ENCODE results near the gene OR10Z1.

The OR10Z1 gene, protein sequence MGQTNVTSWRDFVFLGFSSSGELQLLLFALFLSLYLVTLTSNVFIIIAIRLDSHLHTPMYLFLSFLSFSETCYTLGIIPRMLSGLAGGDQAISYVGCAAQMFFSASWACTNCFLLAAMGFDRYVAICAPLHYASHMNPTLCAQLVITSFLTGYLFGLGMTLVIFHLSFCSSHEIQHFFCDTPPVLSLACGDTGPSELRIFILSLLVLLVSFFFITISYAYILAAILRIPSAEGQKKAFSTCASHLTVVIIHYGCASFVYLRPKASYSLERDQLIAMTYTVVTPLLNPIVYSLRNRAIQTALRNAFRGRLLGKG

DNA sequence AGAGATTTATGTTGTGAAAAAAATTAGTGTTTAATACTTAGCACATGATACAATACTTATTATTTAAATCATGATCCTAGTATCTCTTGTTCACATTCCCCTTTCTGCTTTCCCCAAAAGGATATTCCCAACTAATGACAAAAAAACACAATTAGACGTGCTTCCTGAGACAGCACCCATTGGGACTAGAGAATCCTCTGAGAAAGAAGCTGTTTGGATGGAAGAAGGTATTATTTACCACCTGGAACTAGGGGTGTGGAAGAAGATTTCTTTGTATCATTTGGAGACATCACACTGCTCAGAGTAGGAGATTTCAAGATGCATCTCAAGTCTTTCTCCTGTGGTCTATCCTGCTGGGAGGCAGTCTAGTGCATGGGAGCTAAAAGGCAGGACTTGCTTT is at the start of gene OR10Z1:
TSS of gene OR10Z1 (plus strand) at position 301 of the 400 bp plus-strand sequence. CDS start 1,171 bp downstream, outside the sequence.
- Mint-ChIP-seq H3K4me1 (peaks cover 12% of the 10 kb centered on the region), H3K27ac (ENCODE audit: low read depth) (no peak within 1 kb of the TSS), H3K27me3 (peaks cover under 1% of the 10 kb centered on the region), H3K9me3 (peaks cover under 1% of the 10 kb centered on the region), H3K4me3 (no peak within 1 kb of the TSS), H3K36me3 (ENCODE audit: insufficient read depth) (no peaks in the 10 kb centered on the region)
- no peak for DNase-seq (ENCODE audit: low spot score in 2 of 2)
- no peak for ATAC-seq (replicated peaks; ENCODE audit: extremely low read depth, poor library complexity, severe bottlenecking)

DNA sequence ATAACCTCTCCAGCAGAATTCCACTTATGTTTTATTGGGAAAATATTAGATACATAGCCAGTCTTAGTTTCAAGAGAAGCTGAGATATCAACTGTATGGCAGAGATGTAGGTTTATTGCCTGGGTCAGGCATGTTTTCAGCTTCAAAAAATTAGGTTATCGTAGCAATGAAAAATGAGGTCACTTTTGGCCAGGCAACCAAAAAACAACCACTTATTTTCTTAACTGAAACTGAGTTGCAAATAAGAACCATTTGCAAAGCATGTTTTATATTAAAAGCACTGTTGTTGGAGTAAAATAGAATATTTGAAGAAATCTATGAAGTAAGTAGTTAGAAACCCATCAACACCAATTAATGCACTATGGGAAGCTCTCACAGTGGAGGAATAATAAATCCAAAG is 45.4 kb upstream of the OR10Z1 start:
- Mint-ChIP-seq H3K4me3 (no peak overlapping the region), H3K9me3 (no peaks in the 10 kb centered on the region), H3K27me3 (peaks cover 65% of the 10 kb centered on the region), H3K36me3 (ENCODE audit: insufficient read depth) (no peaks in the 10 kb centered on the region), H3K4me1 (no peaks in the 10 kb centered on the region), H3K27ac (ENCODE audit: low read depth) (no peak overlapping the region)
- ATAC-seq (replicated peaks; ENCODE audit: extremely low read depth, poor library complexity, severe bottlenecking) (no peak), DNase-seq (ENCODE audit: low spot score in 2 of 2) (no peak)

DNA sequence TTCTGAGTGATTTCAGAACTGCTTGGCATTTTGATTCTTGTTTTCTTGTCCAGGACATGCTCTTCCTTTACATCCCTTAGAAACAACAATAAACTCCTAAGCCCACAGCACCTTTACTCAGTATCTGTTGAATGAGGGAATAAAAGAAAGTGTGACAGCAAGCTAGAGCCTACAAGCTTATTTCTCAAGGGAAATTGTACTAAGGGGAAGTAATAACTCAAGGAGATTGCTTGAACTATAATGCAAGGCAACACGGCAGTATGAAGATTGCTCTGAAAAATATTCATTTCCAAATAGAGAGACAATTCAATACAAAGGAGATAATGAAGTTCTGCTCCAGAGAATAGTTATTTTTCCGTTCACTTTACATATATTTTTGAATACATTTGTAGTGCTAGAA is 41.2 kb upstream of the OR10Z1 start:
- H3K9me3 Mint-ChIP-seq = no peaks in the 10 kb centered on the region
- no peaks in the 10 kb centered on the region for H3K36me3 Mint-ChIP-seq (ENCODE audit: insufficient read depth)
- ATAC-seq (replicated peaks; ENCODE audit: extremely low read depth, poor library complexity, severe bottlenecking) = no peak
- no peak overlapping the region for H3K27ac Mint-ChIP-seq (ENCODE audit: low read depth)
- no peak for DNase-seq (ENCODE audit: low spot score in 2 of 2)
- no peaks in the 10 kb centered on the region for H3K4me1 Mint-ChIP-seq
- no peak overlapping the region for H3K4me3 Mint-ChIP-seq
- H3K27me3 Mint-ChIP-seq = peaks cover 76% of the 10 kb centered on the region

DNA sequence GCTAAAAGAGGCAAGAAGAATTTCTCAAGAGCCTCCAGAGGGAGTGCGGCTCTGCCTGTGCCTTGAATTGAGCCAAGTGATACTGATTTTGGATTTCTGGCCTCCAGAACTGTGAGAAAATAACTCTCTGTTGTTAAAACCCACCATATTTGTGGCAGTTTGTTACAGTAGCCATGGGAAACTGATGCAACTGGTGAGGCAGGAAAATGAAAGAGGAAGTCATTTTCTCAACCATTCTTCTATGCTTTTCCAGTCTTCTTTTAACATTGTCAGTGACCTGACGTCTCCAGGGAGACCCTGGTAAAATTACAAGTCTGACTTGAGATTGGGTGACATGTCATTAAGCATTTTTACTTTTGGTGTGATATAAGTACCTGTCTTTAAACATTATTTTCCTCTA is 40.5 kb upstream of the OR10Z1 start:
- Mint-ChIP-seq H3K4me3 (no peak overlapping the region), H3K27ac (ENCODE audit: low read depth) (no peak overlapping the region), H3K36me3 (ENCODE audit: insufficient read depth) (no peaks in the 10 kb centered on the region), H3K9me3 (no peaks in the 10 kb centered on the region), H3K4me1 (no peaks in the 10 kb centered on the region), H3K27me3 (peaks cover 70% of the 10 kb centered on the region)
- DNase-seq (ENCODE audit: low spot score in 2 of 2) = no peak
- no peak for ATAC-seq (replicated peaks; ENCODE audit: extremely low read depth, poor library complexity, severe bottlenecking)

DNA sequence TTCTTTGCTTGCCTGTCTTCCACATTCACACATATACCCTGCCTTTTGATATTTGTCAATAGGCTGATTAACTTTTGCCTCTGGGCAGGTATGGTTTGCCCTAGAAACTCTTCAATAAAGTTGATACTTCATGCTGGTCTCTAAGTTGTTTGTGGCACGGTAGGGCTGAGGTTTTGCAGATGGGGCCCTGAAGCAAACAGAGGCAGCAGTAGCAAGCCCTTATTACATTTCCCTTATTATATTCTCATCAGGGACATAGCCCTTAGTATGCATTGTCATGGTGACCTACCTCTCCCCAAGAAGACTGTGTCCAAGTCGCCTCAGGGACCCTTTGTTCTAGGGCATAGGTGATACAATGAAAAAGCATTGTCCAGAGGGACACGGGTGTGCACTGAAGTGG is 34.6 kb upstream of the OR10Z1 start, which contains the start of gene OR6P1:
TSS of gene OR6P1 (minus strand) at position 101 of the 400 bp plus-strand sequence. CDS start 6,976 bp downstream, outside the sequence.
- Mint-ChIP-seq H3K4me1 (no peaks in the 10 kb centered on the region), H3K27ac (ENCODE audit: low read depth) (no peak within 1 kb of the TSS), H3K27me3 (peaks cover 55% of the 10 kb centered on the region), H3K9me3 (no peaks in the 10 kb centered on the region), H3K36me3 (ENCODE audit: insufficient read depth) (no peaks in the 10 kb centered on the region), H3K4me3 (no peak within 1 kb of the TSS)
- ATAC-seq (replicated peaks; ENCODE audit: extremely low read depth, poor library complexity, severe bottlenecking) (no peak), DNase-seq (ENCODE audit: low spot score in 2 of 2) (no peak)

DNA sequence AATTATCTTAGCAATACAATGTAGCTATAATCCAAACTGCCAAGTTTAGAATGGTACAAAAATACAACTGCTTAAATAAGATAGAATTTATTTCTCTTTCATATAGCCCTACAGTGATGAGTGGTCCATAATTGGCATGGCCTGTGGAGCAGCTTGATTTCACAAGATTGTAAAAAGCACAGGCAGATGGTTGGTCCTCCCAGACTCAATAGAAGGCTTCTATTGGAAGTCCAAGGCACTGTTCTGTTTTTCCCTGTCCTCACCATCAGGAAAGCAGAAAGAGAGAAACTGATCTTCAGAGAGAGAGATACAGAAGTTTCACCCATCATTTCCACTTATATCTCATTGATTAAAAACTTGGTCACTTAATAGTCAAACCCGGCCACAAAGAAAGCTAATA is 32.8 kb upstream of the OR10Z1 start:
- Mint-ChIP-seq H3K4me3 (no peak overlapping the region), H3K36me3 (ENCODE audit: insufficient read depth) (no peaks in the 10 kb centered on the region), H3K27me3 (peaks cover 48% of the 10 kb centered on the region), H3K27ac (ENCODE audit: low read depth) (no peak overlapping the region), H3K9me3 (no peaks in the 10 kb centered on the region), H3K4me1 (no peaks in the 10 kb centered on the region)
- no peak for DNase-seq (ENCODE audit: low spot score in 2 of 2)
- no peak for ATAC-seq (replicated peaks; ENCODE audit: extremely low read depth, poor library complexity, severe bottlenecking)

DNA sequence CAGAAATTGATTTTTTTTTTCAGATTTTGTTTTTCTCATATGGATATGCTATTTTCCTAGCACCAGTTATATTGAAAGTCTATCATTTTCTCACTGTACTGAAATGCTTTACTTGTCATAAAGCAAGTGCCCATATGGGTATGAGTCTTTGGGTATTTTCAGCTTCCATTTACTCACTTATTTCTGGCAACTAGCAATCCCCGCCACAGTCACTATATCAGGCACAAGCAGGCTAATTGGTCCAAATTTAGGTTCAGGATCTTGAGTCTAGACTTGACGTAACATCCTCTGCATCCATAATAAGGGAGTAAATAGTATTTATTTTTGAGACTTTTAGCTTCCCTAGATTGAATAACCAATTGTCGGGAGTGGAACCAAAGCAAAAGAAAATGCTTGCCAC is 27.5 kb upstream of the OR10Z1 start:
- Mint-ChIP-seq H3K4me1 (no peaks in the 10 kb centered on the region), H3K9me3 (no peaks in the 10 kb centered on the region), H3K27ac (ENCODE audit: low read depth) (no peak overlapping the region), H3K27me3 (peaks cover 54% of the 10 kb centered on the region), H3K36me3 (ENCODE audit: insufficient read depth) (no peaks in the 10 kb centered on the region), H3K4me3 (no peak overlapping the region)
- DNase-seq (ENCODE audit: low spot score in 2 of 2) (no peak), ATAC-seq (replicated peaks; ENCODE audit: extremely low read depth, poor library complexity, severe bottlenecking) (no peak)

DNA sequence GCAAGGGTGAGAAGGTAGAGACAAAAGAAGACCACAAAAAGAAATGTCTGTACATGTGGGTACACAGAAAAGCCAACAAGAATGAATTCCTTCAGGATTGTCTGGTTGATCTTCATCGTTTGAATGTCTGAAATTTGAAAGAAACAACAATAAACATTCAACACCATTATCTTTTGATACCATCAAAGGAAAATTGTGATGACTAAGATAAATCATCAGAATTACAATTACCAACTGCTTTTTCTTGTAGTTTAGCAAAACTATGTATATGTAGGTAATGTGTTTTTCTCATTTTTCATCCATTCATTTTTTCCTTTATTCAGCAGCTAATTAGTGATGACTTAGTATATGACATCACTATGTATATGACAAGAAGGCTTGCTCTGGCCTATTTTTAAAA is 25.3 kb upstream of the OR10Z1 start, which contains the start of gene OR10X1:
TSS of gene OR10X1 (minus strand) at position 167 of the 400 bp plus-strand sequence. CDS start at position 167, 0 bp downstream.
- ATAC-seq (replicated peaks; ENCODE audit: extremely low read depth, poor library complexity, severe bottlenecking) (no peak), DNase-seq (ENCODE audit: low spot score in 2 of 2) (no peak)
- Mint-ChIP-seq H3K27me3 (peaks cover 60% of the 10 kb centered on the region), H3K36me3 (ENCODE audit: insufficient read depth) (no peaks in the 10 kb centered on the region), H3K4me3 (no peak within 1 kb of the TSS), H3K9me3 (no peaks in the 10 kb centered on the region), H3K4me1 (no peaks in the 10 kb centered on the region), H3K27ac (ENCODE audit: low read depth) (no peak within 1 kb of the TSS)

DNA sequence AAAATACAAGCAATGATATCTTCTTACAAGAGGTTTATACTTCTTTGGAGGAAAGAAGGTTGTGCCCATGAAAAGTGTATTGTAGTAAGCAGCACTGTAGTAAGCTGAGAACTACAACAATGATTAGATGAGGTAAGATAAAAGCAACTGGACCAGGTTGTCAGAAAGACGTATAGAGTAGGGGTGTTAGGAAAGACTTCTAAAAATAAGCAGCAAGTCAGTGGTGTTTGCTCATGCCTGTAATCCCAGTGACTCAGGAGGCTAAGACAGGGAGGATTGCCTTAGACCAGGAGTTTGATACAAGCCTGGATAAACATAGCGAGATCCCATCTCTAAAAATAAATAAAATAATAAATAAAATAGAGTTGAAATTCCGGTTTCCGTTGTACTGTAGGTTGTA is 21.1 kb upstream of the OR10Z1 start:
- Mint-ChIP-seq H3K27ac (ENCODE audit: low read depth) (no peak overlapping the region), H3K9me3 (no peaks in the 10 kb centered on the region), H3K4me3 (no peak overlapping the region), H3K27me3 (peaks cover 49% of the 10 kb centered on the region), H3K36me3 (ENCODE audit: insufficient read depth) (no peaks in the 10 kb centered on the region), H3K4me1 (no peaks in the 10 kb centered on the region)
- ATAC-seq (replicated peaks; ENCODE audit: extremely low read depth, poor library complexity, severe bottlenecking) = no peak
- DNase-seq (ENCODE audit: low spot score in 2 of 2) = no peak

DNA sequence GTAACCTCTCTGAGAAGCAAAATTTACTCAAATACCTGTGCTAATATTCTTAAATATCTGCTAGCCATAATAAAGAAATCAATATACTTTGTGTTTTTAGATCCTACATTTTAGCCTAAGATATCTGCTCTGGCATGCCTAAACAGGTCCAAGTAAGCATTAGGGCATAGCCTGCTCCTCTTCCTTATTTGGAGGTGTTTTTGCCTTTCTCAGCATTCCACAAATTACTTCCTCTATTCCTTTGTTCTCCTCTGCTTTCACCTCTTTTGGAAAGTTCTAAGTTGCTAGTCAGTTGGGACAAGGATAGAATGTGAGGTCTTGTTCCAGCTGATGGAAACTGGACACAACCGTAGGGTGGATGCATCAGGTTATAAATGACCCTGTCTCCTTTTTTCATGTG is 18.1 kb upstream of the OR10Z1 start:
- DNase-seq (ENCODE audit: low spot score in 2 of 2) (no peak), ATAC-seq (replicated peaks; ENCODE audit: extremely low read depth, poor library complexity, severe bottlenecking) (no peak)
- H3K9me3 Mint-ChIP-seq = no peaks in the 10 kb centered on the region
- no peak overlapping the region for H3K4me3 Mint-ChIP-seq
- no peak overlapping the region for H3K27ac Mint-ChIP-seq (ENCODE audit: low read depth)
- no peaks in the 10 kb centered on the region for H3K36me3 Mint-ChIP-seq (ENCODE audit: insufficient read depth)
- H3K4me1 Mint-ChIP-seq = no peaks in the 10 kb centered on the region
- peaks cover 43% of the 10 kb centered on the region for H3K27me3 Mint-ChIP-seq

DNA sequence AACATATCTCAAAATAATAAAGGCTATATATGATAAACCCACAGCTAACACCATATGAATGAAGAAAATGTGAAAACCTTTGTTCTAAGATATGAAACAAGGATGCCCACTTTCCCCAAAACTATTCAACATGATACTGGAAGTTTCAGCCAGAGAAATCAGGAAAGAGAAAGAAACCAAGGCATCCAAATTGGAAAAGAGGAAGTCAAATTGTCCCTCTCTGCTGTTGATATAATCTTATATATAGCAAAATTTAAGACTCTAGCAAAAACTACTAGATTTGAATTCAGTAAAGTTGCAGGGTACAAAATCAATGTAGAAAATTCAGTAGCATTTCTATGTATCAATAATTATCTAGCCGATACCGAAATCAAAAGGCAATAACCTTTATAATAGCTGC is 4.3 kb upstream of the OR10Z1 start:
- no peak overlapping the region for H3K4me3 Mint-ChIP-seq
- H3K36me3 Mint-ChIP-seq (ENCODE audit: insufficient read depth) = peaks cover 1% of the 10 kb centered on the region
- DNase-seq (ENCODE audit: low spot score in 2 of 2) (no peak), ATAC-seq (replicated peaks; ENCODE audit: extremely low read depth, poor library complexity, severe bottlenecking) (no peak)
- H3K4me1 Mint-ChIP-seq = peaks cover 12% of the 10 kb centered on the region
- H3K27me3 Mint-ChIP-seq = peaks cover 22% of the 10 kb centered on the region
- H3K9me3 Mint-ChIP-seq = peaks cover 27% of the 10 kb centered on the region
- no peak overlapping the region for H3K27ac Mint-ChIP-seq (ENCODE audit: low read depth)

DNA sequence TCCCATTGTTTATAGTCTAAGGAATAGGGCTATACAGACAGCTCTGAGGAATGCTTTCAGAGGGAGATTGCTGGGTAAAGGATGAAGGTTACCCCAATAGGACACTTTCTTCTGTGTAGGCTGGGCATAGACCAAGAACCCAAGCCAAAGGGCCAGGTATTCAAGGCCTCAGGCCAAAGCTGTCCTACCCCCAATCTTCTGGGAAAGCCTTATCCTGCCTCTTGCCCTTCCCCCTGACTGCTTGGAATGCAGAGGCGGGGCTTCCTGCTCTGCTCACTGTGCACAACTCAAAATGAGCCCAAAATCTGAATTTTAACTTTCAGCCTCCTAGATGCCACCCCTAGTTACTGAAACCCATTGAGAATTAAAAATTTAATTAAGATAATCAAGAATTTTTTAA is 2.2 kb downstream of the OR10Z1 start:
- DNase-seq (ENCODE audit: low spot score in 2 of 2) (no peak), ATAC-seq (replicated peaks; ENCODE audit: extremely low read depth, poor library complexity, severe bottlenecking) (no peak)
- Mint-ChIP-seq H3K9me3 (no peaks in the 10 kb centered on the region), H3K4me3 (no peak overlapping the region), H3K27me3 (no peaks in the 10 kb centered on the region), H3K27ac (ENCODE audit: low read depth) (no peak overlapping the region), H3K4me1 (peaks cover 1% of the 10 kb centered on the region), H3K36me3 (ENCODE audit: insufficient read depth) (no peaks in the 10 kb centered on the region)

DNA sequence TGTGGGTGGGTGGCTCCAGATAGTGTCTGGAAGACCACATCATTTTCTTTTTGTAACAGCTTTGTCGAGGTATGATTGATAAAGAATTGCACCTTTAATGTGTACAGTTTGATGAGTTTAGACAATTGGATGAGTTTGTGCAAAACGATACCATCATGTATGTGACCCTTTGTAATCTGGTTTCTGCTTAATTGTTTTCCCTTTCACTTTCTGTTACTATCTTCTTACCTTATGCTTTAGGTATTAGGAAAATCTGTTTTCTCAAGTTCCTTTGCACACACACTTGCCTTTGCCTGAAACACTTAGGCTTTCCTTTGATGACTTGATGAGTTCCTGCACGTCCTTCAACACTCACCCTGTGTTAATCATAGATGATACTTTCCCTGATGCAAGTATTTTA is 6.8 kb downstream of the OR10Z1 start:
- no peaks in the 10 kb centered on the region for H3K9me3 Mint-ChIP-seq
- H3K27me3 Mint-ChIP-seq = peaks cover 12% of the 10 kb centered on the region
- no peak overlapping the region for H3K4me3 Mint-ChIP-seq
- peaks cover 2% of the 10 kb centered on the region for H3K36me3 Mint-ChIP-seq (ENCODE audit: insufficient read depth)
- no peaks in the 10 kb centered on the region for H3K4me1 Mint-ChIP-seq
- H3K27ac Mint-ChIP-seq (ENCODE audit: low read depth) = no peak overlapping the region
- DNase-seq (ENCODE audit: low spot score in 2 of 2) = no peak
- ATAC-seq (replicated peaks; ENCODE audit: extremely low read depth, poor library complexity, severe bottlenecking) = no peak

All from central memory CD8-positive, alpha-beta T cell (primary cell).